ENCODE data around the gene MYH2.

DNA sequence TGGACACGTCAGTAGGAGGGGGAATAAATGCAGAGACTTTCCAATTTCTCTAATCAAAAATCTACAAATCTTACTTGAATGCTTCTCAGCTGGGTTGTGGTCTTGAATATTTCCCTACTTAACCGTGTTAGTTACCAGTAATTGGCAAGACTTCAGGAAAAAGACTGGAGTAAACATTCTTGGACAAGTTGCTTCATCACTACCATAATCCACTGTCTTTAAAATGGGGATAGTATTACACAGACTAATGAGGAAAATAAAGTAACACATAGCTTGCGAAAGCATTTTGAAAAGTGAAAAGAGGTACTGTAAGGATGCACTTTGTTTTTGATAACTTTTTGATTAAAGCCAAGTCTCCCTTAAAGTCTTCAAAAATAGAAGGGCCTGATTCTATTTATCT lies 49.5 kb downstream of the MYH2 start:
- no peak for TF ChIP-seq CTCF (IDR thresholded peaks at IDR 0.05)
- no peak for TF ChIP-seq POLR2A (IDR thresholded peaks at IDR 0.05)

All from right lobe of liver (tissue), 4 donors.